EL (cell line): ENCODE results near the gene TMEM266.

ENCODE experiments used
- DNase-seq: peaks from one replicate; pipeline ENCODE4 v3.0.0-alpha.2; 2016

Gene TMEM266

GRCh38 chr15:76206325-76206976 is 146.7 kb downstream of the TMEM266 start:
- DNase-seq, result peak; percentile 25

DNA sequence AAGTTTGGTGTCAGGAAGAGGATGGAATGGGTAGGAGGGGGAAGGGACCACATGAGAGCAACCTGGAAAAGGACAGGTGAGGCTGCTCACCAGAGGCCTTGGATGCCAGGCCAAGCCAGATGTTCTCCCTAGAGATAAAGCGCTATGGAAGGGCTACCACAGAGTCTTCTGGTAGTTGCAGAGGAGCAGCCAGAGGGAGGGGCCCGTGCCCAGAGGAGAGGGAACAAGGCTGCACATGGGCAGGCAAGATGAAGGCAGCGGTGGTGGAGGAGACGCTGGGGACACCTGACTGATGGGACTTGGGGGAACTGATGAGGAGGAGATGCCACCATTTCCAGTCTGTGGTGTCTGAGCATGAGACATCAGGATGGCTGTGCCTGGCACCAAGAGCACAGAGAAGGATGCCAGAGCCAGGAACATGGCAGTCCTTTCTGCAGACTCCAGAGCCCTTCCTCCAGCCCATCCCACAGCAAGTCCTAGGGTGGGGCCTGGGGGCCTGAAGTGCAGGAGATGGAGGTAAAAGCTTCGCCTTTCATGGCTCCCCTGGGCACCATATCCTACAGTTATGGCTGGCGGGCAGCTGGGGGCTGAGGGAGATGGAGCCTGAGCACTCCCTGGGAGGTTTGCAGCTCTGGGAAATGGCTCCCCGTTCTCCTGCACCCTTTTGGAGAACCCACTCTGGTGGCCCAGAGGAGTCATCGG is 148.4 kb downstream of the TMEM266 start:
- DNase-seq, result no peak

- DNase-seq, result peak; percentile 31
Observed at GRCh38 chr15:76208786-76209424, 149.1 kb downstream of the TMEM266 start.

DNA sequence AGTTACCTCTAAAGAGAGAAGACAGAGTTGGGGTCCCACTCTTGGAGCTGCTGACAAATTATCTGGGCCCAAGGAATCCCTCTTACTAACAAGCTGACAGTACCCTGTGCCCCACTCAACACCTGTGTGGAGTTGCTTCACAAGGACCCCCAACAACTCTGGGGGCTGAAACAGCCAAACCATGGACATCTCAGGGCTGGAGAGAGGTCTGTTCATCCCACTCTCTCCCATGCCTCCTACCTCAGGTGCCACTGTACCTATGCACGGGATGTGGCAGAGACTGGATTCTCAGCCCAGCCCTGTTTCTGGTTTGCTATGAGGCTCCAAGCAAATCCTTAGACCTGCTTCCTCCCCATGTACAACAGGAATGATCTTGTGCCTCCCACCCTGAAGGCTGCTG is 149.7 kb downstream of the TMEM266 start:
- DNase-seq, result no peak

- no peak for DNase-seq
Observed at GRCh38 chr15:76209942-76210341, 150.2 kb downstream of the TMEM266 start.

- no peak for DNase-seq
Observed at GRCh38 chr15:76215634-76216033, 155.8 kb downstream of the TMEM266 start.

DNA sequence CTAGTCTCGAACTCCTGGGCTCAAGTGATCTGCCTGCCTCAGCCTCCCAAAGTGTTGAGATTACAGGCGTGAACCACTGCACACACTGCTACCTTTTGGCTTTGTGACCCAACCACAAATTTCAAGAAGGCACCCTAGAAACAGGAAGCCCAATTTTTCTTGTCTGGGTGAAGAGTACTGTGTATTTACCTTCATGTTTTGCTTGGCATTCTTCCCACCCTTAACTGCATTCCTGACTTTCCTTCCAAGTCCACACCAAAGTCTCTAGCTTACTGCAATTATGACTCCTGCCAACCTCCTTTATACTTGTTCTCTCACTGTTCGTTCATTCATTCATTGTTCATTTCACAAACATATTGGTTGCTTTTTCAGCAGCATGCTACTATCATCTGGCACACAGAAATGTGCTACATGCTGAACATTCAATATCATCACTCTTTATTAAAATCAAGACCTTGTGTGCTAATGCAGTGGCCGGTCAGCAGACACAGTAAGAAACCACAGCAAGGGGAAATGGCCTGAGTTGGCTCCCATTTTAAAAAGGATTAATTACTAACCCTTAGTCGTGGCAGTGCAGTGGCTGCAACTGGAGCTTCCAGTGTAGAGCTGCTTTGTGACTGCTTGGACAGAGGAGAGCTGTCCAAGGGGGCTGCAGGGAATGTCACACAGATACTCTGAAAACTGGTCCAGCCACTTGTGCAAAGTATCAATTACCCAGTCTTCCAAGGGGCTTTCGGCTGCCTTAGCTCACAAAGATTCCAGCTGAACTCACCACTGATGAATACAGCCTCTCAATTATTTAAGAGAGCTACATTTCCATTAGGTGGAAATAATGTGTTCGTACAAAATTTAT is 157.5 kb downstream of the TMEM266 start:
- DNase-seq, result peak; percentile 44

GRCh38 chr15:76217882-76218217 is 158.1 kb downstream of the TMEM266 start:
- no peak for DNase-seq

DNA sequence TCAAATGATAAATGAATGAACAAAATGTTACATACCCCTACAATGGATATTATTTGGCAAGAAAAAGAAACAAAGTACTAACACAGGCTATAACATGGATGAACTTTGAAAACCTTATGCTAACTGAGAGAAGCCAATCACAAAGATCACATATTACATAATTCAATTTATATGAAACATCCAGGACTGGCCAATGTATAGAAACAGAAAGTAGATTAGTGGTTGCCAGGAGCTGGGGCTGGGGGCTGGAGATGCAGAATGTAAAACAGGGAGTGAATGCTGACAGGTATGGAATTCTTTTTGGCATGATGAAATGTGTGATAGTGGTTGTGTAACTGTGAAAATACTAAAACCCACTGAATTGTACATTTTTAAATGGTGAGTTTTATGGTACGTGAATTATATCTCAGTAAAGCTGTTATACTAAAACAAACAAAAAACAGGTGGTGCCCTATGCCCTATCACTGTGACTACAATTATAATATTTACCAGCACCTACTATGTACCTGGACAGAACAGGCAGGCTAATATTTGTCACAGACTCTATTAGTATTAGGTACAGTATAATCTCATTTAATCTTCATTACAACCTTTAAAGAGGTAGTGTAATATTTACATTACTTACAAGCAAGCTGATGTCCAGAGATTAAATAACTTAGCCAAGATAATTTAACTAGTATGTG is 161.4 kb downstream of the TMEM266 start:
- no peak for DNase-seq

DNA sequence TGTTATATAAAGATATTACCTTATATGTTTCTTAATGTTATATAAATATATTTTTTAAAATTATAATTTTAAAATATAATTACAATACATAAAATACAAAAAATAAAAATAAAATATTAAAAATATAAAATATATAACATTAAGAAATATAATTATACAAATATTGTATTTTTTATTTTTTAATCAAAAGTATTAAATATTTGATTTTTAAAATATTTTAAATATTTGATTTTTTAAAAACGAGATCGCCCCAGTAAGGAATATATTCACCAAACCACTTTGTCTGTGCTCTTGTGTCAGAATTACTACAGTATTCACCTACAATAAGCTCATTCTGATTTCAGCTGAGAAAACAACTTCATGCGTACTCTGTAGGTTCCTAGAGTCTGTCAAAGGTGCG is 162.4 kb downstream of the TMEM266 start:
- DNase-seq, result no peak

- DNase-seq, result no peak
Observed at GRCh38 chr15:76223521-76223920, 163.7 kb downstream of the TMEM266 start.

- DNase-seq, result no peak
Observed at GRCh38 chr15:76229266-76229665, 169.5 kb downstream of the TMEM266 start.

DNA sequence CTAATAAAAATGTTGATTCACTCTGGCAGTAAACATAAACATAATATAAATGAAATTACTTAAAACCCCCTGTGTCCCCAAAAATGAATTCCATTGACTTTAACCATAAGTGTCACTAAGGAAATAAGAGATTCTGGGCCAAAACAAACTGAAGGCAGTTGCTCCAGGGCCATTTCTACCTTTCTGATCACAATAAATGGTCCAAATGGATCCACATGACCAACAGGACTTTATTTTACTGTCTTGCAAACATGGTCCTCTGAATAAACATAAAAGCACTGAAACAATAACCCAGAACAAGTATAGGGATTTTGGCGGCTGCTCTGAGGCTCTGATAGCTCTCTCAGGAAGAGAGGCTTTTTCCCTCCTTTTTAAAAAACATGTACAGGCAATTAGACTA is 174.1 kb downstream of the TMEM266 start:
- DNase-seq, result no peak

- DNase-seq, result no peak
Observed at GRCh38 chr15:76234337-76234889, 174.6 kb downstream of the TMEM266 start.

DNA sequence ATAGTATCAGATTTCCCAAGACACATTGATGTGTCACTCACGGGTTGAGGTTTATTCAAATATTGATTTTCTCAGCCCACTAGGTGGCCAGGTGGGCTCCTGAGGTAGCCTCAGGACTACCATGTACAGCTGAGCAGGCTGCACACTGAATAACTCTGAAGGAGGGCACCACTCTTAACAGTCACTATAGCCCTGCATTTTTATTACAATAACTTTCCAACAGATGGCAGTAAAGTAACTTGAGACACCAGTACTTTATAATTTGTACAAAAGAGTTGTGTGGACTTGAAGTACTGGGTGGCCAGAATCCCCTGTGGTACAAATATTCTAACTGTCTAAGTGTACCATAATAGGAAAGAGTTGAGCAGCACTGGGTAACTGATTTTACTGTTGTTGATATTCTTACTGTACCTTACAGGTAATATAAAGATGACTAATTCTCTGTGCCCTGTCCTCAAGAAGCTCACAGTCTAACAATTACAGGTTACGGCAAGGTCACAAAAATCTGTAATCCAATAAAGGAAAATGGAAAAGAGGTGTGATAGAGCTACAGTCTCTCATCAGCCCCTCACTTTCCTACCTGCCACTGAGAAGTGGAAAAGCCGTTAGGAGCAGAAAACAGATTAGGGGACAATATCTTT is 175.5 kb downstream of the TMEM266 start:
- peak; percentile 43 for DNase-seq

DNA sequence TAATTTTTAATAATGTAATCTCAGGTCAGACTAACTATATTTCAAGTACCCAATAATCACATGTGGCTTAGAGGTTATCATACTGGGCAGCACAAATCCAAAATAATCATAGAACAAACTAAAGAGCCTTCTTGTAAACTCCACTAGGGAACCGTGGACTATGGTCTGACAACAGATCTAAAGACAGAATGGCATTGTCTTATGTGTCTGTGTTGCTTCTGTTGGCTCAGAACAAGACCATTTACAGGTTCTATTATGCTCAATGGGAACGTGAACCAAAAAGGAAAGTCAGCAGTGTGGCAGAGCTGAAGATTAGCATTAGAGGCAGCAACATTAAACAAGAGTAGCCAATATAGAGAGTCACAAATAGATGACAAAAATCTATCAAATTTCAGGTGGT is 176.6 kb downstream of the TMEM266 start:
- no peak for DNase-seq

GRCh38 chr15:76239786-76240185 is 180.0 kb downstream of the TMEM266 start:
- DNase-seq, result no peak

DNA sequence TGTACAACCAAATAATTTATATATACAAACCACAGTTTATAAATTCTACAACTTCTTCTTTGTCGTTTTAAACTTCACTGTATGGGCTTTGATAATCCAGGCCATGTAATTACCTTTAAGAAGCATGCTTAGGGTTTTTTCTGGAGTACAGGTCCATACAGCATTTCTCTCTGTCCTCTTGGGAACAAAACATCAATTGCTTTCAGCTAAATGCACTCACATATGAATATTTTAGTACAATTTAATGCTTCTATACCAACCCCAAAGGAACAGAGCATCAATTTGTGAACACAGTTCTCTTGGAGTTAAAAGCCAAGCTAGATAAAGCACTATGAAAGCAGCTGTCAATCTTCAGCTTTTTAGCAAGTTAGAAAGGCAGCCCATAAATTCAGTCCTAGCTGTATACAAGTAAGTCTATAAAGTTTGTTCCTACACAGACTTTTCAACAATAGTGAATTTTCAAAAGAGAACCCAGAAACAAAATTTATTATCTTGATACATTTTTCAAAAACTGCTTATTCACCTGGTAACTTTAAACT is 185.4 kb downstream of the TMEM266 start:
- DNase-seq, result no peak

DNA sequence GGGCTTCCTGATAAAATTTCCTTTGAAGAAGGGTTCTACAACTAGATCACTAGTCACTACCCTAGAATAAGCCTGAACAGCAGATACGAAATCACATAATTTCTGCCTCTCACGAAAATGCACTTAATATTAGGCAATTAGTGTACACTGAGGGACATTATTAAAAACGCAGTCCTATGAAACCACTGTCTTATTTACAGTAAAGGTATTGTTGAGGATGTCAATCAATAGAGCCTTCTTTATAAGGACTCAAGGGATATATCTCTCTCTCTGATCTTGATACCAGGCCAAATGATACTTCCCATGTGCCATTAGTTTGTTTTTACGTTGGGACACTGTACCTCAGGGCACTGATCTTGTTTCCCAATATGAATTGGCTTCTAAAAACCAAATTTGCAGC is 191.9 kb downstream of the TMEM266 start:
- no peak for DNase-seq

GRCh38 chr15:76252249-76252648 is 192.5 kb downstream of the TMEM266 start:
- DNase-seq, result no peak

- no peak for DNase-seq
Observed at GRCh38 chr15:76253691-76254473, 194.1 kb downstream of the TMEM266 start.
